ENCODE data around the gene RREB1.

The RREB1 gene

DNA sequence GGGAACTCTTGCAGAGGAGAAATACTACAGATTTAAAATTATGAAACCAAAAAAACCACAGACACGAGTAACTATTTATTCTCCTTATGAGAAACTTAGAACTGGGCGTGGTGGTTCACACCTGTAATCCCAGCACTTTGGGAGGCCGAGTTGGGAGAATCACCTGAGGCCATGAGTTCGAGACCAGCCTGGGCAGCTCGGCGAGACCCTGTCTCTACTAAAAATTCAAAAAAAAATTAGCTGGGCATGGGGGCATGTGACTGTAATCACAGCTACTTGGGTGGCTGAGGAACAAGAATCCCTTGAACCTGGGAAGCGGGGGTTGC lies 168.4 kb downstream of the RREB1 start:
- TF ChIP-seq, protein P1, sequence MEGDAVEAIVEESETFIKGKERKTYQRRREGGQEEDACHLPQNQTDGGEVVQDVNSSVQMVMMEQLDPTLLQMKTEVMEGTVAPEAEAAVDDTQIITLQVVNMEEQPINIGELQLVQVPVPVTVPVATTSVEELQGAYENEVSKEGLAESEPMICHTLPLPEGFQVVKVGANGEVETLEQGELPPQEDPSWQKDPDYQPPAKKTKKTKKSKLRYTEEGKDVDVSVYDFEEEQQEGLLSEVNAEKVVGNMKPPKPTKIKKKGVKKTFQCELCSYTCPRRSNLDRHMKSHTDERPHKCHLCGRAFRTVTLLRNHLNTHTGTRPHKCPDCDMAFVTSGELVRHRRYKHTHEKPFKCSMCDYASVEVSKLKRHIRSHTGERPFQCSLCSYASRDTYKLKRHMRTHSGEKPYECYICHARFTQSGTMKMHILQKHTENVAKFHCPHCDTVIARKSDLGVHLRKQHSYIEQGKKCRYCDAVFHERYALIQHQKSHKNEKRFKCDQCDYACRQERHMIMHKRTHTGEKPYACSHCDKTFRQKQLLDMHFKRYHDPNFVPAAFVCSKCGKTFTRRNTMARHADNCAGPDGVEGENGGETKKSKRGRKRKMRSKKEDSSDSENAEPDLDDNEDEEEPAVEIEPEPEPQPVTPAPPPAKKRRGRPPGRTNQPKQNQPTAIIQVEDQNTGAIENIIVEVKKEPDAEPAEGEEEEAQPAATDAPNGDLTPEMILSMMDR (IDR thresholded peaks at IDR 0.05; ENCODE audit: low read depth, low read length): no peak
- no peak for DNase-seq (ENCODE audit: extremely low read depth, low read depth)

DNA sequence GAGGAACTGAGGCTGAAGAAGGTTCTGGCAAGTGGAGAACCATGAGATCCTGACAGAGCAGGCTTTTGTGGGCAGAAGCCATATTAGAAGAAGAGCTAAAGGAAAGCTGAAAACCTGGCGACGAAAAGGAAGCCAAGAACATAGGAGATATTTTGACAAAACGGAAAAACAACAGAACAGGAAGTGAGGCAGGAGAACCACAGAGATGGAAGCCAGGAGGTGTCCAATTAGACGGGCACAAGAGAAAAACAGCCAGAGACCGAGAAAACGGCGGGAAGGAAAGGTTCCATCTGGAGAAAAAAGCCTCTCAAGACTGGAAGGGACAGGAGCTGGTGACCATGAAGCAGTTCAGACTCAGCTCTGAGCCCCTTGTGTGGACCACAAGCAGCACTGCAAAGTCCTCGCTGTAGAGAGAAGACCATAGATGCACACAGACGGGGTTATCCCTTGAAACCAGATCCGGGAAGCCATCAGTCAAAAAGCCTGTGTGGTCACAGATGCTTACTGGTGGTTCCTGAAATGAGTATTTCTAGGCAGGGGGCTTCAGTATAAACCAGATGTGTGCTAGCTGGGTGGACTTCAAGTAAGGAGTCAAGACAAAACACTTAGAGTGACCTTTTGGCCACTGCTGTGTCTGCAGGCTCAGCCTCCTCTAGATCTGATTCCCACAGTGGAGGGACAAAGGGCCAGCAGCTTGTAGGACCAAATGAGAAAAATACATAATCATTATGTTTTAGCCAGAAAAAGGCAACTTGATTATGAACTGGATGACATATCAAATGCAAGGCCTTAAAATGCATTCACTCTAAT lies 174.5 kb downstream of the RREB1 start:
- DNase-seq (ENCODE audit: extremely low read depth, low read depth): no peak

GRCh38 chr6:7283676-7284075 lies 175.9 kb downstream of the RREB1 start:
- TF ChIP-seq, protein P1 (IDR thresholded peaks at IDR 0.05; ENCODE audit: low read depth, low read length): no peak
- DNase-seq (ENCODE audit: extremely low read depth, low read depth): no peak

More for the DNA sequence above, 174.5 kb downstream of the RREB1 start:
- TF ChIP-seq, protein P1 (IDR thresholded peaks at IDR 0.05; ENCODE audit: low read depth, low read length): no peak

DNA sequence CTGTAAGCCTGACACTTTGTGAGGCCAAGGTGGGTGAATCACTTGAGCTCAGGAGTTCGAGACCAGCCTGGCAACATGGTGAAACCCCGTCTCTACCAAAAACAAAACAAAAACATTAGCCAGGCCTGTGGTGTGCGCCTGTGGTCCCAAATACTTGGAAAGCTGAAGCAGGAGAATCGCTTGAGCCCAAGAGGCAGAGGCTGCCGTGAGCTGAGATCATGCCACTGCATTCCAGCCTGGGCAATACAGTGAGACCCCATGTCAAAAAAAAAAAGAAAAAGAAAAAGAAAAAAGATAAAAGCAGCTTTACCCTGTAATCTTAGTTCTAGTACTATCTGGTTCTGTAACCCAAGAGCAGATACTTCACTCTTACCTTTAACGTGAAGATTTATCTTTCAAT lies 177.7 kb downstream of the RREB1 start:
- TF ChIP-seq, protein P1 (IDR thresholded peaks at IDR 0.05; ENCODE audit: low read depth, low read length): no peak
- DNase-seq (ENCODE audit: extremely low read depth, low read depth): no peak

- DNase-seq (ENCODE audit: extremely low read depth, low read depth): no peak
- TF ChIP-seq, protein P1 (IDR thresholded peaks at IDR 0.05; ENCODE audit: low read depth, low read length): no peak
Measured at GRCh38 chr6:7290079-7290478, 182.3 kb downstream of the RREB1 start.

DNA sequence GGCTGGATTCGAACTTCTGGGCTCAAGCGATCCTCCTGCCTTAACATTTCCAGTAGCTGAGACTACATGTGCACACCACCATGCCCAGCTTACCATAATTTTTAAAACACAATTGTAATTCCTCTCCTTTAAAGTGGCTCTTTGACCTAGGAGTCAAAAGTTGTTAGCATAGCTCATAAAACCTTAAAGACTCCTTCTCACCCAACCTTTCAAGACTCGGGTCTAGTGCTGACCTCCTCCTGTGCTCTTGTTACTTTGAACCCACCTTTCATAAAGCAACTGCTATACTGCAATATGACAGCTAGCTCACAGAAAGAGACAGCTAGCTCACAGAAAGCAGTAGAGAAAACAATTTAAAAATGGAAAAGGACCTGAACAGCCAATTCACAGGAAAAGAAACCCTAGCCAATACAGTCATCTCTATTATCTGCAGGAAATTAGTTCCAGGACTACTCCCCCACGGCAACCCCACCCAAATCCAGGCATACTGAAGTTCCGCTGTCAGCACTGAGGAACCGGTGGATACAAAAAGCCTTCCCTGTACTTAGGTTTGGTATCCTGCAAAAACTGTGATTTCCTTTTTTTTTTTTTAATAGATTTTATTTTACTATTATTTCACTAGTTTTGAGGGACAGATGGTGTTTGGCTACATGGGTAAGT lies 185.0 kb downstream of the RREB1 start:
- DNase-seq (ENCODE audit: extremely low read depth, low read depth): no peak
- TF ChIP-seq, protein P1 (IDR thresholded peaks at IDR 0.05; ENCODE audit: low read depth, low read length): no peak

DNA sequence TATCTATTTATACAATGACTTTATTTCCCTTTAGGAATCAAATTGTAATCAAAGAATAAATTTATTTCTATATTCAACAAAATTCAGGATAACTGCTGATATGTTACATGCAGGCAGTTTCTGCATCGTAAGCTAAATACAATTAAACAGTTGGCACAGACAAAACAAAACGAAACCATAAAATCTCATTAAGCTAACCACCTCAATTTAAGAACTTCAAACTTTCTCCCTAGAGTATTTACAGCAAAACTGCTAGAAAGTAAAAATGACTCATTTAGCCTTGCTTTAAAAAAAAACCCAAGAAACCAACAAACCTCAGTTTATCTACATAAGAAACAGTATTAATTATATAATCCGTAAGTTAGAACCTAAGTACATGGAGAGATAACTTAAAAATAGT lies 188.2 kb downstream of the RREB1 start:
- DNase-seq (ENCODE audit: extremely low read depth, low read depth): no peak
- TF ChIP-seq, protein P1 (IDR thresholded peaks at IDR 0.05; ENCODE audit: low read depth, low read length): no peak
